ENCODE data around the gene ARHGEF7.

- TF ChIP-seq CTCF (conservative IDR thresholded peaks at IDR 0.05; ENCODE audit: low read length) (no peak), EZH2phosphoT487 (IDR thresholded peaks at IDR 0.05; ENCODE audit: borderline replicate concordance, low read depth, low read length) (no peak)
Measured at GRCh38 chr13:111117289-111117688, 2.2 kb downstream of the ARHGEF7 start.
